Keratinocyte (primary cell): ENCODE data around the gene F7. TPM values are rescaled to one million over a fixed set of nuclear protein-coding genes. Genes with fewer than 3 reads are reported as not detected.

Experiments
- DNase-seq: peaks from one replicate; pipeline ENCODE4 v3.0.0-alpha.2; 2011; ENCODE audit warnings: low read depth, missing footprints, low spot score
- FAIRE-seq: peaks from 2 replicates; lab custom pipeline; 2011; peaks lifted over from hg19 to GRCh38; lab: Jason Lieb, UNC
- H2AFZ ChIP-seq: 2 replicates; pipeline ENCODE4 v1.6.0; 2012; ENCODE audit warnings: low read length, control low read depth, inconsistent platforms; ENCODE audit not compliant: control insufficient read depth
- H3K27ac ChIP-seq: 2 replicates; pipeline ENCODE4 v1.5.1; 2011; ENCODE audit warnings: low read length; ENCODE audit not compliant: control insufficient read depth, insufficient read depth
- H3K27me3 ChIP-seq: 3 replicates; pipeline ENCODE4 v1.6.0; 2011; ENCODE audit warnings: low read length; ENCODE audit not compliant: control insufficient read depth, insufficient read depth; ENCODE audit errors: extremely low read depth
- H3K36me3 ChIP-seq, 2 experiments: 2 replicates in 1 of 2; 3 replicates in 1 of 2; pipeline ENCODE4 v1.5.1; 2011; ENCODE audit warnings: low read length in 2 of 2, mild to moderate bottlenecking in 1 of 2; ENCODE audit not compliant: control insufficient read depth in 2 of 2, insufficient read depth in 2 of 2; ENCODE audit errors: extremely low read depth in 1 of 2
- H3K4me1 ChIP-seq: 3 replicates; pipeline ENCODE4 v1.5.1; 2011; ENCODE audit warnings: low read length; ENCODE audit not compliant: control insufficient read depth, insufficient read depth; ENCODE audit errors: extremely low read depth
- H3K4me2 ChIP-seq: 3 replicates; pipeline ENCODE4 v1.6.0; 2011; ENCODE audit warnings: low read depth, low read length; ENCODE audit not compliant: control insufficient read depth, insufficient read depth; ENCODE audit errors: extremely low read depth
- H3K4me3 ChIP-seq, 3 experiments: fragments of 200-600 bp in 1 of 3; sonication (generic) in 1 of 3; 2 replicates in 2 of 3; 3 replicates in 1 of 3; pipeline ENCODE4 v1.5.1; 2011 to 2016; ENCODE audit warnings: low read length in 3 of 3, mild to moderate bottlenecking in 3 of 3, control low read depth in 2 of 3, inconsistent platforms in 1 of 3, low read depth in 1 of 3, mixed read lengths in 1 of 3, mixed run types in 1 of 3, moderate library complexity in 1 of 3; ENCODE audit not compliant: control insufficient read depth in 2 of 3, insufficient read depth in 2 of 3; ENCODE audit errors: extremely low read depth in 1 of 3
- H3K79me2 ChIP-seq: 2 replicates; pipeline ENCODE4 v1.6.0; 2012; ENCODE audit warnings: low read length; ENCODE audit not compliant: control insufficient read depth, insufficient read depth
- H3K9ac ChIP-seq: 3 replicates; pipeline ENCODE4 v1.6.0; 2011; ENCODE audit warnings: low read length; ENCODE audit not compliant: control insufficient read depth, insufficient read depth; ENCODE audit errors: extremely low read depth
- H3K9me1 ChIP-seq: 3 replicates; pipeline ENCODE4 v1.6.0; 2011; ENCODE audit warnings: low read length; ENCODE audit not compliant: control insufficient read depth, insufficient read depth; ENCODE audit errors: extremely low read depth
- H3K9me3 ChIP-seq: 2 replicates; pipeline ENCODE4 v1.5.1; 2012; ENCODE audit warnings: low read depth, low read length; ENCODE audit not compliant: control insufficient read depth
- H4K20me1 ChIP-seq: 3 replicates; pipeline ENCODE4 v1.6.0; 2011; ENCODE audit warnings: low read length; ENCODE audit not compliant: control insufficient read depth, insufficient read depth; ENCODE audit errors: extremely low read depth
- CTCF ChIP-seq, 3 experiments: IDR thresholded peaks in 1 of 3; conservative IDR thresholded peaks in 1 of 3; optimal IDR thresholded peaks in 1 of 3; 2 replicates in 2 of 3; 3 replicates in 1 of 3; pipeline versions ENCODE3 to v1.5.1; 2011; ENCODE audit warnings: low read length in 3 of 3, mild to moderate bottlenecking in 3 of 3, moderate library complexity in 2 of 3, control low read depth in 1 of 3, inconsistent platforms in 1 of 3; ENCODE audit not compliant: insufficient read depth in 2 of 3; ENCODE audit errors: extremely low read depth in 1 of 3
- EZH2 ChIP-seq: IDR thresholded peaks from one replicate; pipeline ENCODE4 v1.6.1; 2012; ENCODE audit warnings: inconsistent platforms, mild to moderate bottlenecking, low read length, moderate library complexity
- dilution Hi-C: fragments of 300-500 bp; cut with MboI; formaldehyde crosslinking; loops from one replicate; pipeline ENCODE4 v1.7.0; 2020; ENCODE audit warnings: low sequenced_read_pairs; ENCODE audit not compliant: extremely low pct_ligation_motif_present
- polyA plus RNA-seq, 5 experiments: library from polyadenylated mRNA; depleted of rRNA in 3 of 5; stranded (reverse) in 3 of 5; stranded (forward) in 1 of 5; unstranded in 1 of 5; fragments of >200 nt; gene quantifications; 1 replicate in 1 of 5; 2 replicates in 3 of 5; 3 replicates in 1 of 5; pipeline versions ENCODE4 v1.2.1 to v1.2.3, GENCODE V29; 2011 to 2012; ENCODE audit warnings: missing spikeins in 2 of 5, low read depth in 1 of 5, low replicate concordance in 1 of 5

The F7 gene
- polyA plus RNA-seq, 1 donor (not counting 4 experiments of a cell fraction or from before 2014, with no cell fraction given), result not detected

GRCh38 chr13:113065406-113066141 is 40.0 kb upstream of the F7 start:
- no peaks in the 10 kb centered on the region for H3K36me3 ChIP-seq
- TF ChIP-seq CTCF (optimal IDR thresholded peaks at IDR 0.05 in 1 of 3, IDR thresholded peaks at IDR 0.05 in 1 of 3, conservative IDR thresholded peaks at IDR 0.05 in 1 of 3; ENCODE audit: extremely low read depth in 1 of 3, insufficient read depth in 2 of 3, low read length in 3 of 3) (no peak), EZH2 (no peak)
- H3K27me3 ChIP-seq, result no peaks in the 10 kb centered on the region
- no peaks in the 10 kb centered on the region for H3K79me2 ChIP-seq
- H3K4me2 ChIP-seq, result no peak overlapping the region
- dilution Hi-C loops, result no loop called here
- H3K4me3 ChIP-seq, result no peak overlapping the region
- no peak for DNase-seq
- no peaks in the 10 kb centered on the region for H3K4me1 ChIP-seq
- H3K9ac ChIP-seq, result no peak overlapping the region
- no peak overlapping the region for H3K27ac ChIP-seq
- H2AFZ ChIP-seq, result no peak overlapping the region
- no peak for FAIRE-seq
- no peaks in the 10 kb centered on the region for H3K9me1 ChIP-seq
- H4K20me1 ChIP-seq, result no peaks in the 10 kb centered on the region
- no peaks in the 10 kb centered on the region for H3K9me3 ChIP-seq

- no peaks in the 10 kb centered on the region for H3K4me1 ChIP-seq
- dilution Hi-C loops, result no loop called here
- no peaks in the 10 kb centered on the region for H3K27me3 ChIP-seq
- H3K79me2 ChIP-seq, result no peaks in the 10 kb centered on the region
- H3K27ac ChIP-seq, result no peak overlapping the region
- H2AFZ ChIP-seq, result no peak overlapping the region
- DNase-seq, result no peak
- H3K9me3 ChIP-seq, result no peaks in the 10 kb centered on the region
- H3K4me3 ChIP-seq, result no peak overlapping the region
- no peak overlapping the region for H3K9ac ChIP-seq
- no peak for FAIRE-seq
- H4K20me1 ChIP-seq, result no peaks in the 10 kb centered on the region
- no peaks in the 10 kb centered on the region for H3K9me1 ChIP-seq
- TF ChIP-seq EZH2 (no peak), CTCF (optimal IDR thresholded peaks at IDR 0.05 in 1 of 3, IDR thresholded peaks at IDR 0.05 in 1 of 3, conservative IDR thresholded peaks at IDR 0.05 in 1 of 3; ENCODE audit: extremely low read depth in 1 of 3, insufficient read depth in 2 of 3, low read length in 3 of 3) (no peak)
- H3K36me3 ChIP-seq, result no peaks in the 10 kb centered on the region
- no peak overlapping the region for H3K4me2 ChIP-seq
These were observed 39.5 kb upstream of the F7 start for GRCh38 chr13:113066142-113066455.
